Jurkat, Clone E6-1 (cell line): ENCODE data around the gene ARHGEF16.

Experiments
- DNase-seq: peaks from one replicate; pipeline ENCODE4 v3.0.0-alpha.2; 2011; ENCODE audit warnings: low read depth, low spot score
- H3K4me3 ChIP-seq: 2 replicates; pipeline ENCODE4 v1.5.1; 2011; ENCODE audit warnings: mild to moderate bottlenecking, low read length, control low read depth, moderate library complexity

ARHGEF16 gene

GRCh38 chr1:3491291-3492246 is 37.1 kb downstream of the ARHGEF16 start:
- H3K4me3 ChIP-seq = peak overlapping the region; percentile 25; the same call in 1 of the 2 replicates
- peak; percentile 31 for DNase-seq

GRCh38 chr1:3492545-3493246 is 38.2 kb downstream of the ARHGEF16 start:
- DNase-seq = no peak

GRCh38 chr1:3494321-3495308 is 40.1 kb downstream of the ARHGEF16 start:
- H3K4me3 ChIP-seq = no peak overlapping the region
- no peak for DNase-seq

More at GRCh38 chr1:3492545-3493246, 38.2 kb downstream of the ARHGEF16 start:
- no peak overlapping the region for H3K4me3 ChIP-seq

- no peak for DNase-seq
- H3K4me3 ChIP-seq = no peak overlapping the region
Observed at GRCh38 chr1:3495776-3496745, 41.6 kb downstream of the ARHGEF16 start.

GRCh38 chr1:3496916-3497315 is 42.5 kb downstream of the ARHGEF16 start:
- no peak for DNase-seq
- no peak overlapping the region for H3K4me3 ChIP-seq

- no peak overlapping the region for H3K4me3 ChIP-seq
- no peak for DNase-seq
Observed at GRCh38 chr1:3497521-3497920, 43.1 kb downstream of the ARHGEF16 start.

- DNase-seq = no peak
- no peak overlapping the region for H3K4me3 ChIP-seq
Observed at GRCh38 chr1:3498246-3498930, 43.9 kb downstream of the ARHGEF16 start.

- no peak for DNase-seq
- H3K4me3 ChIP-seq = no peak overlapping the region
Observed at GRCh38 chr1:3498986-3499385, 44.5 kb downstream of the ARHGEF16 start.

- no peak for DNase-seq
- H3K4me3 ChIP-seq = no peak overlapping the region
Observed at GRCh38 chr1:3499611-3500010, 45.1 kb downstream of the ARHGEF16 start.

GRCh38 chr1:3500265-3500835 is 45.9 kb downstream of the ARHGEF16 start:
- no peak for DNase-seq

GRCh38 chr1:3501437-3501836 is 47.0 kb downstream of the ARHGEF16 start:
- DNase-seq = no peak
- no peak overlapping the region for H3K4me3 ChIP-seq

More at GRCh38 chr1:3500265-3500835, 45.9 kb downstream of the ARHGEF16 start:
- no peak overlapping the region for H3K4me3 ChIP-seq

- no peak for DNase-seq
Observed at GRCh38 chr1:3501856-3502640, 47.6 kb downstream of the ARHGEF16 start.

GRCh38 chr1:3502641-3503524 is 48.4 kb downstream of the ARHGEF16 start:
- no peak for DNase-seq
- H3K4me3 ChIP-seq = no peak overlapping the region

More at GRCh38 chr1:3501856-3502640, 47.6 kb downstream of the ARHGEF16 start:
- no peak overlapping the region for H3K4me3 ChIP-seq

GRCh38 chr1:3503525-3503886 is 49.0 kb downstream of the ARHGEF16 start:
- no peak overlapping the region for H3K4me3 ChIP-seq
- no peak for DNase-seq

- H3K4me3 ChIP-seq = no peak overlapping the region
- no peak for DNase-seq
Observed at GRCh38 chr1:3504151-3504821, 49.8 kb downstream of the ARHGEF16 start.
